HCT116 (cell line): ENCODE measurements around the gene SGCA. TPM values are rescaled to one million over a fixed set of nuclear protein-coding genes. Genes with fewer than 3 reads are reported as not detected.

Experiments used
- ATAC-seq: fragments of 200-7000 bp; cut with Tn5 transposase; 2 replicates; pipeline ENCODE4 v1.9.1; 2020; ENCODE audit warnings: mild to moderate bottlenecking, moderate library complexity
- BruUV-seq: library from RNA; stranded (reverse); fragments of 400-500 nt; replicated peaks from 2 replicates; lab custom pipeline; 2021; lab: Mats Ljungman, UMichigan
- CTCF ChIA-PET: fragments of 300-600 bp; sonication (Branson Sonifier 250); formaldehyde crosslinking; loops from one replicate; lab custom pipeline; 2021; ENCODE audit warnings: antibody characterized with exemption; lab: Charles Lee
- POLR2A ChIA-PET: fragments of 300-600, 350-600 bp; sonication (Branson Sonifier 250); formaldehyde crosslinking; loops from one replicate; lab custom pipeline; 2021; ENCODE audit warnings: antibody characterized with exemption; lab: Charles Lee
- RAD21 ChIA-PET, 2 experiments: fragments of 300-600 bp; sonication (Branson Sonifier 250); formaldehyde crosslinking; loops; one replicate each; lab custom pipeline; 2023; ENCODE audit warnings: low total read pairs in 2 of 2; ENCODE audit not compliant: uncharacterized antibody in 2 of 2, unreplicated experiment in 2 of 2, low non-redundant PET in 1 of 2; lab: Charles Lee
- DNase-seq: peaks from one replicate; pipeline ENCODE4 v3.0.0-alpha.2; 2010; ENCODE audit warnings: low read depth, low spot score
- H2AFZ ChIP-seq: fragments of 200-600 bp; shearing (Covaris generic), sonication (generic); 2 replicates; pipeline ENCODE4 v1.6.1; 2017; ENCODE audit warnings: low read depth, mixed run types, mixed read lengths, antibody characterized with exemption, low read length; ENCODE audit not compliant: poor library complexity, severe bottlenecking
- H3K27ac ChIP-seq: 2 replicates; pipeline ENCODE4 v1.5.1; 2012; ENCODE audit warnings: low read depth, low read length
- H3K27me3 ChIP-seq: fragments of 200-600 bp; sonication (generic); 2 replicates; pipeline ENCODE4 v1.6.1; 2016; ENCODE audit warnings: mixed run types, low read length, mixed read lengths; ENCODE audit not compliant: insufficient read depth
- H3K36me3 ChIP-seq, 2 experiments: fragments of 200-500 bp in 1 of 2; fragments of 200-600 bp in 1 of 2; sonication (Bioruptor generic) in 1 of 2; sonication (generic) in 1 of 2; 2 replicates each; pipeline versions ENCODE4 v1.5.1 to v1.6.1; 2014 to 2016; ENCODE audit warnings: low read length in 2 of 2, inconsistent platforms in 1 of 2, mixed read lengths in 1 of 2, mixed run types in 1 of 2; ENCODE audit not compliant: insufficient read depth in 2 of 2, control insufficient read depth in 1 of 2
- H3K4me1 ChIP-seq, 2 experiments: fragments of 200-600 bp in 1 of 2; sonication (generic) in 1 of 2; 2 replicates each; pipeline versions ENCODE4 v1.5.1 to v1.6.1; 2012 to 2017; ENCODE audit warnings: low read length in 2 of 2, inconsistent platforms in 1 of 2, mild to moderate bottlenecking in 1 of 2, mixed read lengths in 1 of 2, mixed run types in 1 of 2, moderate library complexity in 1 of 2; ENCODE audit not compliant: insufficient read depth in 2 of 2, control insufficient read depth in 1 of 2
- H3K4me2 ChIP-seq: fragments of 200-600 bp; sonication (generic); 2 replicates; pipeline ENCODE4 v1.6.1; 2017; ENCODE audit warnings: mixed run types, low read length, mixed read lengths
- H3K4me3 ChIP-seq, 2 experiments: fragments of 200-600 bp in 1 of 2; sonication (generic) in 1 of 2; replicated peaks in 1 of 2; 2 replicates each; pipeline ENCODE4 v1.5.1; 2011 to 2016; ENCODE audit warnings: low read length in 2 of 2, control low read depth in 1 of 2, low read depth in 1 of 2, mild to moderate bottlenecking in 1 of 2, mixed read lengths in 1 of 2, mixed run types in 1 of 2
- H3K79me2 ChIP-seq: fragments of 200-600 bp; sonication (generic); 2 replicates; pipeline ENCODE4 v1.6.1; 2017; ENCODE audit warnings: mild to moderate bottlenecking, mixed run types, low read length, moderate library complexity, mixed read lengths; ENCODE audit not compliant: insufficient read depth
- H3K9ac ChIP-seq: fragments of 200-600 bp; sonication (generic); 2 replicates; pipeline ENCODE4 v1.6.1; 2016; ENCODE audit warnings: low read length, mixed read lengths
- H3K9me2 ChIP-seq: fragments of 200-600 bp; sonication (generic), shearing (Covaris generic); 2 replicates; pipeline ENCODE4 v1.6.1; 2017; ENCODE audit warnings: mixed run types, mild to moderate bottlenecking, moderate library complexity; ENCODE audit not compliant: insufficient read depth
- H3K9me3 ChIP-seq, 2 experiments: fragments of 200-500 bp in 1 of 2; fragments of 200-600 bp in 1 of 2; sonication (Bioruptor generic) in 1 of 2; sonication (generic) in 1 of 2; 2 replicates each; pipeline ENCODE4 v1.6.1; 2014 to 2017; ENCODE audit warnings: low read length in 2 of 2, mixed read lengths in 2 of 2, inconsistent platforms in 1 of 2, low read depth in 1 of 2, mild to moderate bottlenecking in 1 of 2, mixed run types in 1 of 2, moderate library complexity in 1 of 2; ENCODE audit not compliant: control insufficient read depth in 1 of 2, insufficient read depth in 1 of 2
- H4K20me1 ChIP-seq: fragments of 200-600 bp; sonication (generic), shearing (Covaris generic); 2 replicates; pipeline ENCODE4 v1.6.1; 2017; ENCODE audit warnings: mixed run types, mild to moderate bottlenecking, moderate library complexity; ENCODE audit not compliant: insufficient read depth
- CBX3 ChIP-seq: IDR thresholded peaks from 2 replicates; pipeline ENCODE4 v1.6.1; 2012; ENCODE audit warnings: low read depth
- CTCF ChIP-seq, 3 experiments: fragments of 200-600 bp in 1 of 3; sonication (generic) in 1 of 3; IDR thresholded peaks in 2 of 3; conservative IDR thresholded peaks in 1 of 3; 2 replicates each; pipeline ENCODE4 v1.5.1; 2012 to 2017; ENCODE audit warnings: low read depth in 2 of 3, low read length in 2 of 3, antibody characterized with exemption in 1 of 3, borderline replicate concordance in 1 of 3, control low read depth in 1 of 3, mild to moderate bottlenecking in 1 of 3, mixed read lengths in 1 of 3, mixed run types in 1 of 3, moderate library complexity in 1 of 3; ENCODE audit not compliant: insufficient read depth in 1 of 3
- EGR1 ChIP-seq: IDR thresholded peaks from 2 replicates; pipeline ENCODE4 v1.6.1; 2012; ENCODE audit warnings: low read depth
- EZH2phosphoT487 ChIP-seq: fragments of 200-600 bp; IDR thresholded peaks from 2 replicates; pipeline ENCODE4 v1.6.1; 2018; ENCODE audit warnings: antibody characterized with exemption, borderline replicate concordance
- FOSL1 ChIP-seq: IDR thresholded peaks from 2 replicates; pipeline ENCODE4 v1.6.1; 2012; ENCODE audit warnings: low read depth
- JUND ChIP-seq: IDR thresholded peaks from 2 replicates; pipeline ENCODE4 v1.6.1; 2012
- POLR2A ChIP-seq: IDR thresholded peaks from 2 replicates; pipeline ENCODE4 v1.7.0; 2011; ENCODE audit warnings: borderline replicate concordance; ENCODE audit not compliant: insufficient read depth, insufficient read length; ENCODE audit errors: extremely low read depth
- POLR2AphosphoS5 ChIP-seq: IDR thresholded peaks from 2 replicates; pipeline ENCODE4 v1.6.1; 2011; ENCODE audit warnings: mild to moderate bottlenecking, low read depth, low read length, moderate library complexity
- SIN3A ChIP-seq: IDR thresholded peaks from 2 replicates; pipeline ENCODE4 v1.6.1; 2012; ENCODE audit warnings: low read depth
- SP1 ChIP-seq: IDR thresholded peaks from 2 replicates; pipeline ENCODE4 v1.6.1; 2012; ENCODE audit warnings: low read depth
- SRF ChIP-seq: IDR thresholded peaks from 2 replicates; pipeline ENCODE4 v1.6.1; 2012; ENCODE audit warnings: low read depth
- TCF7L2 ChIP-seq: IDR thresholded peaks from 2 replicates; pipeline ENCODE4 v1.7.0; 2011; ENCODE audit warnings: borderline replicate concordance, inconsistent platforms; ENCODE audit not compliant: insufficient read depth, insufficient read length; ENCODE audit errors: extremely low read depth
- YY1 ChIP-seq: IDR thresholded peaks from 2 replicates; pipeline ENCODE4 v1.6.1; 2011; ENCODE audit warnings: low read length, low read depth, moderate library complexity, mild to moderate bottlenecking; ENCODE audit not compliant: insufficient replicate concordance; ENCODE audit errors: extremely low read depth
- ZBTB33 ChIP-seq: IDR thresholded peaks from 2 replicates; pipeline ENCODE4 v1.6.1; 2011; ENCODE audit warnings: mild to moderate bottlenecking, low read length, moderate library complexity; ENCODE audit not compliant: insufficient replicate concordance; ENCODE audit errors: extremely low read depth
- ZNF274 ChIP-seq: fragments of 200-500 bp; sonication (Bioruptor generic); IDR thresholded peaks from 2 replicates; pipeline ENCODE4 v1.6.1; 2014; ENCODE audit warnings: mild to moderate bottlenecking, low read depth, low read length, inconsistent platforms
- intact Hi-C: fragments of 100-400 bp; cut with micrococcal nuclease; formaldehyde crosslinking; loops from 2 replicates; pipeline ENCODE4 v1.10.0; 2022
- total RNA-seq: library from RNA; stranded (reverse); gene quantifications from one replicate; pipeline ENCODE4 v1.2.1, GENCODE V29; 2021; ENCODE audit not compliant: unreplicated experiment

SGCA gene
- total RNA-seq, 1 experiment from 2014 or later = 0.37 TPM

GRCh38 chr17:50137042-50137441, 28.8 kb upstream of the SGCA start:
- ChIA-PET RAD21 (no interaction called here), POLR2A (interaction anchor here (0.6 kb wide), 1 partner anchor 15 kb away, joined by 3 read pairs; no protein-coding TSS in a partner anchor), CTCF (interaction anchor here (1.2 to 1.4 kb wide), 3 partner anchors 9 to 15 kb away, joined by 4 to 5 read pairs (median 4); no protein-coding TSS in a partner anchor)
- H3K4me1 ChIP-seq = peaks cover 12 to 34% of the 10 kb centered on the region in 2 experiments
- no peak overlapping the region for H3K9ac ChIP-seq
- peaks cover 4% of the 10 kb centered on the region; the same call in 1 of the 2 replicates for H4K20me1 ChIP-seq
- no peaks in the 10 kb centered on the region for H3K27me3 ChIP-seq
- intact Hi-C loops = no loop called here
- BruUV-seq = no TSS peak
- TF ChIP-seq YY1 = no peak
- no peak for TF ChIP-seq SIN3A
- TF ChIP-seq SRF = no peak
- no peak for TF ChIP-seq CBX3
- no peak for ATAC-seq
- no peak for DNase-seq
- peaks cover 25% of the 10 kb centered on the region; the same call in 1 of the 2 replicates for H3K79me2 ChIP-seq
- H3K4me3 ChIP-seq = no peak overlapping the region
- no peaks in the 10 kb centered on the region for H3K9me2 ChIP-seq
- no peak overlapping the region for H2AFZ ChIP-seq
- peaks cover 69 to 78% of the 10 kb centered on the region in 2 experiments for H3K36me3 ChIP-seq
- H3K9me3 ChIP-seq = no peaks in the 10 kb centered on the region
- no peak overlapping the region for H3K4me2 ChIP-seq
- no peak overlapping the region for H3K27ac ChIP-seq

DNA sequence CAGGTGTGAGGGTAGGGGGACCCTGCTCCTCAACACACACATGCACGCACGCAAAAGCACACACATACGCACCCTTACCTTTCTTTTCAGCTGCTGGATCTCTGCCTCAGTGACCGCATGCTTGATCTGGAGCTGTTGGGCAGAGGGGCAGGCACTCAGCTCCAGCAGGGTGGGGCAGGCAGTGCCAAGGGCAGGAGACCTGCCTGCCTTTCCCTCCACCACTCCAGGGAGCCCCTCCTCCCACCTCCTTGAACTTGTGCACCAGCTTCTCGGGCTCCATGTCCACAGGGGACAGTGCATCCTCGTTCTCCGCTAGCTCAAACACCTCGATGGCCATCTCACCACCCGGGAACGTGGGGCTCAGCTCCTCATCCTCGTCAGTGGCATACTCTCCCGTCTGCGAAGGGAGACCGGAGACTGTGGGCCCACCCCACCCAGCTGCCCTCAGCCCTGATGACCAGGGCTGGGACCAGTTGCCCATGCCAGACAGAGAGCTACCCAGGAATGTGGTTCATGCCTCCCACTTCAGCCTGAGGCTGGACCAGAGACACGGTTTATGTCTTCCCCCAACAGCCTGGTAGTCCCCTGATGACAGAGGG, 26.5 kb upstream of the SGCA start:
- no TSS peak for BruUV-seq
- peaks cover 82 to 95% of the 10 kb centered on the region in 2 experiments for H3K36me3 ChIP-seq
- no peaks in the 10 kb centered on the region for H3K9me2 ChIP-seq
- intact Hi-C loops = no loop called here
- H3K27me3 ChIP-seq = no peaks in the 10 kb centered on the region
- H2AFZ ChIP-seq = no peak overlapping the region
- POLR2A ChIA-PET = interaction anchor here (1.7 kb wide), 1 partner anchor 12 kb away, joined by 4 read pairs; no protein-coding TSS in a partner anchor
- H3K9ac ChIP-seq = no peak overlapping the region
- peaks cover 47% of the 10 kb centered on the region; the same call in 1 of the 2 replicates for H3K79me2 ChIP-seq
- H3K4me3 ChIP-seq = no peak overlapping the region
- RAD21 ChIA-PET = no interaction called here
- ATAC-seq (no peak), DNase-seq (no peak)
- no peak overlapping the region for H3K4me2 ChIP-seq
- H3K27ac ChIP-seq = peak overlapping the region; percentile 15; the same call in 1 of the 2 replicates
- peaks cover 4% of the 10 kb centered on the region; the same call in 1 of the 2 replicates for H4K20me1 ChIP-seq
- H3K4me1 ChIP-seq = peaks cover 5 to 16% of the 10 kb centered on the region in 2 experiments
- CTCF ChIA-PET = interaction anchor here (1.0 to 2.2 kb wide), 6 partner anchors 12 to 45 kb away, joined by 3 to 5 read pairs (median 4); partner anchors contain the start of gene SGCA
- no peaks in the 10 kb centered on the region for H3K9me3 ChIP-seq
- TF ChIP-seq FOSL1 = no peak
- no peak for TF ChIP-seq EZH2phosphoT487
- no peak for TF ChIP-seq ZNF274
- no peak for TF ChIP-seq SP1
- no peak for TF ChIP-seq POLR2AphosphoS5
- no peak for TF ChIP-seq EGR1
- TF ChIP-seq ZBTB33 = no peak
- no peak for TF ChIP-seq TCF7L2
- TF ChIP-seq JUND = no peak
- no peak for TF ChIP-seq CTCF (IDR thresholded peaks at IDR 0.05 in 2 of 3, conservative IDR thresholded peaks at IDR 0.05 in 1 of 3; ENCODE audit: borderline replicate concordance in 1 of 3, insufficient read depth in 1 of 3, low read depth in 2 of 3, low read length in 2 of 3)
- no peak for TF ChIP-seq POLR2A
